Raji (cell line): ENCODE data around the gene SSH2.

Source experiments
- POLR2A ChIP-seq: IDR thresholded peaks from 2 replicates; pipeline ENCODE4 v1.6.1; 2011; ENCODE audit warnings: low read depth, low read length, control low read depth; ENCODE audit not compliant: insufficient read depth

SSH2 gene

DNA sequence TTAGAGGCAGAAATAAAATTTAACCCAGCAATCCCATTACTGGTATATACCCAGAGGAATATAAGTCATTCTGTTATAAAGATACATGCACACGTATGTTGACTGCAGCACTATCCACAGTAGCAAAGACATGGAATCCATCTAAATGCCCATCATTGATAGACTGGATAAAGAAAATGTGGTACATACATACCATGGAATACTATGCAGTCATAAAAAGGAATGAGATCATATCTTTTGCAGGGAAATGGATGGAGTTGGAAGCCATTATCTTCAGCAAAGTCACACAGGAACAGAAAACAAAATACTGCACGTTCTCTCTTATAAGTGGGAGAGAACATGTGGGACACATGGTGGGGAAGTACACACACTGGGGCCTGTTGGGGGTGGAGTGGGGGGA lies 23.1 kb downstream of the SSH2 start:
- TF ChIP-seq POLR2A: no peak

DNA sequence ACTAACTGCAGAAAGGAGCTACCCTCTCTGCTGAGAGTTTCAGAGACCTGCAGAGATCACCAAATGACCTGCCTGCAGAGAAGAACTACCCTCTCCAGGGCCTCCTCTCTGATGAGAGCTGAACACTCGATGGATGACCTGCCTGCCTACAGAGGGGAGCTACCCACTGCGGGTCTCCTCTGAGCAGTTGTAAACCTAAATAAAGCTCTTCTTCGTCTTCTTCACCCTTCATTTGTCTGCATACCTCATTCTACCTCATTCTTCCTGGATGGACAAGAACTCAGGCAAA lies 24.2 kb downstream of the SSH2 start:
- no peak for TF ChIP-seq POLR2A

DNA sequence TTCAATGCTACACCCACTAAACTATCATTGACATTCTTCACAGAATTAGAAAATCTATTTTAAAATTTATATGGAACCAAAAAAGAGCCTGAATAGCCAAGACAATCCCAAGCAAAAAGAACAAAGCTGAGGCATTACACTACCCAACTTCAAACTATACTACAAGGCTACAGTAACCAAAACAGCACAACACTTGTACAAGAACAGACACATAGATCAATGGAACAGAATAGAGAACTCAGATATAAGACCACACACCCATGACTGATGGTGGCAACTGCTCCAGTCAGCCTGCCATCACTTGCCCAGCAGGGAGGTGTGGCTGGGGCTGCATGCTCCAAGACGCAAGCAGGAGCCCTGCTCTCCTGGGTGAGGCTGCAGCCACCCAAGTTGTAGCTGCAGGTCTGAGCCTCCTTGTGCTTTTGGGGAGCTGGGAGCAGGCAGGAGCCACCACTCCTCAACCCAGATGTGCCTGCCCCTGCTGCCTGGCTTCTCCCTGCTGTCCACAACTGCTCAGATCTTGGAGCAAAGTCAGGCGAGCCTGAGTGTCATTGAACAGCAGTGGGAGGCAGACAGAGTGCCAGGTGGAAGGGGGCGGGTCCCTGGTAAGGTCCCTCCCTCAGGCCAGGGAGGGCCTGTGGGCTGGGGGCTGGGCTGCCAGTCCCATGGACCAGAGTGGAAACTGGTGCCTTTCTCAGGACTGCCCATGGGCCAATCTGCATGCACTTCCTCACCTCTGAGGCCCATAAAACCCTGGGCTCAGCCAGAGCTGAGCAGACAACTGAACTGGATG lies 24.7 kb downstream of the SSH2 start:
- no peak for TF ChIP-seq POLR2A

DNA sequence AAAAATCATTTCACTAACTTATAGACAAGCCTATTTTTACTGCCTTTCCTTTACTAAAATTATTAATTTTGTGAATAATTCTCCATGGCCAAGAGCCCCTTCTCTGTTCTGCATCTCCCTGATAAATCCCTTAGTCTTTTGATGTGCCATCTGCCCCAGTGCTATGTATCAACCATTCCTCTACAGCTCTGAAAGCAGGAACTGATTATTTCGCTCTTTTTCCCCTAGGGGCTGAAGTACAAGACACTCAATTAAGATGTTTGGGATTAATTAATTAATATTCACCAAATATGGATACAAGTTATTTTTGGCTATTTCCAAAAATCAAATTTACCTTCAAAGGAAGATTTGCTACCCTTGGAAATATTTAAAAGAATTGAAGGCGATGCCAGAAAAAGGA lies 26.6 kb downstream of the SSH2 start:
- no peak for TF ChIP-seq POLR2A

DNA sequence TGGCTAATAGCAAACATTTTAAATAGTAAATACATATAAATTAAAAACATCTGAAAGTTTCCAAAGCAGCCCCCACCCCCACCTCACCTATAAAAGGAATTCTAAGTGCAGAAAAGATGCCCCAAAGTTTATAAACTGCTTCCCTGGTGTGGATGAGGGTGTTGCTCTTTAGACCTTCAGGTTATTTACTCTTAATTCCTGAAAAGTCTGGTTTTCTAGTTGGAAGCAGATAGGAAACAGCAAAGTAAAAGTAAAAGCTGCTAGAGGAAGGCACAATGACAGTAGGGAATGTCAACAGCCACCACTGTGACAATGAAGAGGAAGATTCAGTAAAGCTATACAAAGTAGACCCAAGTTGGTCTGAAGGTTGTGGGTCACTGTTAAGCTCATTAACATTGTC lies 37.8 kb downstream of the SSH2 start:
- TF ChIP-seq POLR2A: no peak

DNA sequence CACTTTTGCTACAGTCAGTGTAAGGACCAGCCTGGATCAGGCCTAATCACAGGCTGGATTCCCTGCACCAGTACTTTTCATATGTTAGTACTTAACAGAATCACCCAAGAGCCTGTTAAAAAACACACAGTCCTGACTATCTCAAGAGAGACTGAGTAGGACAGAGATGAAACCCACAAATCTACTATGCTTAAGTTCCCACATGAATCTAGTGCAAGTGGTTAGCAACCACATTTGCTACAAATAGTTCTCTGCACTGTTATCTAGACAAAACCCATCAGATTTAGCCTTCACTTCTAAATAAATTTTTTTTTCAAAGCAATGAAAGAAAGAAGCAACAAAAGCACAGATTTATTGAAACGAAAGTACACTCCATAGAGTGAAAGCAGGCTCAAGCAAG lies 38.9 kb downstream of the SSH2 start:
- no peak for TF ChIP-seq POLR2A

DNA sequence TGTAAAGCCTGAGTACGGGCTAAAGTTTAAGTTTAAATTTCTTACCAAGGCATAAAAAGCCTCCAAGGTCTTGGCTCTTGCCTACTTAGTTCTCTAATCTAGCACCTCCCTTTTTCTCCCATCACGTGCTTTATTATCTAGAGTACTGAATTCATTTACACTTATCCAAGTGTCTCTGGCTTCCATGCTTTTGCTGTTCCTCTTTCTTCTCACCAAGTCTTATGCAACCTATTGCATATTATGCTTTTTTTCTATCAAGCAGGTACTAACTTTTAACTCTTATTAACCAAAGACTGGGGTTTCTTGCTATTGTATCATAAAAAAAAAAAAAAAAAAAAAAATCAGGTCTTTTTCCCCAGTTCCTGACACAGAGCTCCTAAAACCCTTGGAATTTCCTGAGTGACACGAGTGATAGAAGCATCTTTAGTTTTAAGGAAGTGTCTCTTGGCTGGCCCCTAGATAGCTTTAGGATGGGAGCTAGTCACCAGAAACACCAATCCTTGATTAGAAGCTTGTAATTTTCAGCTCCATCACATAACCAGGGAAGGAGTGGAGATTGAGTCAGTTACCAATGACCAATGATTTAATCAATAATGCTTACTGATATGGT lies 44.9 kb downstream of the SSH2 start:
- no peak for TF ChIP-seq POLR2A

DNA sequence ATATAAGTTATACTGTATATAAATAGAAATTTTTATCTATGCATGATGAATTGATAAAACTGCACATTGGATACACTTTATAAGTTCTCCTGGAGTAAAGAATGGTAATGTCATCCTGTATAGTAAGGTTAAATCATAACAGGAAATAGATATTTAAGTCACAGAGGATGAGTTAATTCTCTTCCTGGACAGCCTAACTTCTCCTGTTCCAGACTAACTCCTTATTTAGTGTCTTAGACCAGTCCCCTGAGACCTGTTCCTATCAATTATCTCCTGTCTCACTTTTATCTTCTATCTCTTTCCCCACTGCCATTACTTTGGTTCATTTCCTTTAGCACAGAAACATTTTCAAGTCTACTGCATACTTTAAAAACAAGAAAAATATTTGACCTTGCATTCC lies 46.5 kb downstream of the SSH2 start:
- no peak for TF ChIP-seq POLR2A

DNA sequence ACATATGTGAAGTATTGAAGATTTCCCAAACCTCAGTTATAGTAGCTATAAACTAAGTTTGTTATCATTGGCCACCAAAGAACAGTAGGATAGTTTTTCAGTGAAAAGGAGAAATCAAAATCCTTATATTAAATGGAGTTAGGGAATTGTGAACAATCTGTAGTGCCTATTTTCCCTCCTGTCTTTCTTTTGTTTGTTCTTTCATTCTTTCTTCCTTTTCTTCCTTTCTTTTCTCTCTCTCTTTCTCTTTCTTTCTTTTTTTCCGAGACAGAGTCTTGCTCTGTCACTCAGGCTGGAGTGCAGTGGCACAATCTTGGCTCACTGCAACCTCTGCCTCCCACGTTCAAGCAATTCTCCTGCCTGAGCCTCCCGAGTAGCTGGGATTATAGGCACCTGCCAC lies 48.8 kb downstream of the SSH2 start:
- no peak for TF ChIP-seq POLR2A

DNA sequence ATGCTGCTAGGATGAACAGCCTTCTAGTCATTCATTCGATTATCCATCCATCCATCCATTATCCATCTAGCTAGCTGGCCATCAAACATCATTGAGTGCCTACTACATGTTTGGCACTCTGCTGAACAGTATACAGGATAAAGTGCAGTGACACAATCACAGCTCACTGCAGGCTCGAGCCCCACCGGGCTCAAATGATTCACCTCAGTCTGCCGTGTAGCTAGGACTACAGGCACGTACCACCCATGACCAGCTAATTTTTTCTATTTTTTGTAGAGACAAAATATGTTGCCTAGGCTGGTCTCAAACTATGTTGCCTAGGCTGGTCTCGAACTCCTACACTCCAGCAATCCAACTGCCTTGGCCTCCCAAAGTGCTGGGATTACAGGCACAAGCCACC lies 50.0 kb downstream of the SSH2 start:
- TF ChIP-seq POLR2A: no peak

DNA sequence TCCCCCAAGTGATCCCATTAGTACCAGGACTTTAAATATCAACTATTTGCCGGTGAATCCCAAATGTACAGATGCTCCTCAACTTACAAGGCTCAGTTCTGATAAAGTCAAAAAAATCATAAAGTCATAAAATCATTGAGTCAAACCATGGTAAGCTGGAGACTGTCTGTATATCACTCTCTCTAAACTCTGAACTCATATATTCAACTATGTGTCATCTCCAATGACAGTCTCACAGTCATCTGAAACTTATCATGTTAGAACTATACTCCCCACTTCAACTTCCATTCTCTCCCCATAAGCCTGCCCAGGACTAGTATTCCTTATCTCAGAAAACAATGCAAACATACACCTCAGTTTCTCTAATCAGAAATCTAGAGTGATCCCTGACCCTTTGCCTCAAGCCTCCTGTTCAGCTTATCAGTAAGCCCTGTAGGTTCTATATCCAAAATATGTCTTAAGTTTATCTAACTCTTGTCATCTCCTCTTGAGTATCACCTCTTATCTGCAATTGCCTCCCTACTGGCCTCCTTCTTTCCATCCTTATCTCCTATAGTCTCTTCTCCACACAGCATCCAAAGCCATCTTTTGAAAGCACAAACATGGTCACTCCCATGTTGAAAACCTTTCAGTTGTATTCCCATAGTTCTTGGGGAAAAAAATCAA lies 55.0 kb downstream of the SSH2 start:
- TF ChIP-seq POLR2A: no peak

DNA sequence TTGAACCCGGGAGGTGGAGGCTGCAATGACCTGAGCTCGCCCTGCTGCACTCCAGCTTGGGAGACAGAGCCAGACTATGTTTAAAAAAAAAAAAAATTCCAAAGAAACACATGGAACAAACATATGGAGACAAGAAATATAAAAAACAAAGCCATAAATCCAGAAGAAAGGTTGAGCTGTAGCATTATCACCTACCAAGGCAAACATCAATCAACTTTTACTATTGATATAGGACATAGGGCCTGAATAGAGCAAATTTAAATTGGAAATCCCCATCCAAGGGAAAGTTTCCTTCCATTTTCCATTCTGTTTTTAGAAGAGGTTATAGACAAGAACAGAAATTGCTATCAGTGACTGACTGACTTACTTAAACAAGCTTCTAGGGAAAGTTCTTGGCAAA lies 56.6 kb downstream of the SSH2 start:
- TF ChIP-seq POLR2A: no peak

DNA sequence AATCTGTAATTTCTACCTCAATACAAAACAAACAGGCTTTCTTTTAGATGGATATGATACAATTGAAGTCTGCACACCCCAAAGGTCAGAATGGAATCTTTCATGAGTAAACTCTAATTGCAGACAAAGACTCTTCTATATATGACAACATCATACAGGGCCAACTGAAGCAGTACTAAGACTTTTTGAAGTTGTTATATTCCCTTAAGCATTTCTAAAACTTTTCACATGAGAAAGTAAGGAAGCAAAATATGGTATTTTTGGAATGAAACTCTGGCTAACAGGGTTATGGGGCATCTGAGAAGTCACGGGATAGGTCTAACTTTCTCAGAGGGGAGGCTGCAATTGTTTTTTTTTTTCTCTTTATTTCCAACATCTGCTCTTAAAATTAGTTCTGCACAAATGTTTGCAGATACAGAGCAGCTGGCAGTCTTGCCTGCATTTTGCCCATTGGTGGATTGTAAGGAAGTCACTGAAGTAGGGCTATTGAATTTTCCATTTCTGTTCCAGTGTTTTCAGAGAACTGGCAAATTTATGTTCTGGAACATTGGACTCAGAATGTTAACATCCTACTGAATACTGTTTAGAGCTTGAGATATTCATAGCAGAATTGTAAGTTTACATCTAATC lies 59.1 kb downstream of the SSH2 start:
- no peak for TF ChIP-seq POLR2A

DNA sequence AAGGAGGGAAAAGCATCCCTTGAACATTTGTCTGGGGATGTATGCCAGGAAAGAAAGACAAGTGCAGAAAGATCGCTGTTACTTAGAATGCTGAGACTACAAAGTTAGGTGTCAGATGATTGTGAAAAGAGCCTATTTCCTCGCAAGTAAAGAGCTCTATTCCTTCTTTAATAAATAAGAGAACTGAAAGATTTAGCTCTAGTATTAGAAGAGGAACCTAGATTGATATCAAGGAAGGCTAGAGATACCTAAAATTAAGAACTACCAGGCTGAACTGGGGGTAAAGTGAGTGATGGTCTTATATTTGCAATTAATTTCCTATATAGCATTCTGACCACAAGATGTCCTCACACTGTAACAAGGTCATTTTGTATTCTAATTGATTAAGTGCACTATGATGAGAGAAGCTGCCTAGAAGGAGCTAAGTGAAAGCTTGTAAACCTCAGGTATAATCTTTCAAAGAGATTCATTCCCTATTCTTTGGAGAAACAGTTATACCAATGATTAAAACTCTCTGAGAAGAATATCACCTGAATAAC lies 62.3 kb downstream of the SSH2 start:
- no peak for TF ChIP-seq POLR2A

DNA sequence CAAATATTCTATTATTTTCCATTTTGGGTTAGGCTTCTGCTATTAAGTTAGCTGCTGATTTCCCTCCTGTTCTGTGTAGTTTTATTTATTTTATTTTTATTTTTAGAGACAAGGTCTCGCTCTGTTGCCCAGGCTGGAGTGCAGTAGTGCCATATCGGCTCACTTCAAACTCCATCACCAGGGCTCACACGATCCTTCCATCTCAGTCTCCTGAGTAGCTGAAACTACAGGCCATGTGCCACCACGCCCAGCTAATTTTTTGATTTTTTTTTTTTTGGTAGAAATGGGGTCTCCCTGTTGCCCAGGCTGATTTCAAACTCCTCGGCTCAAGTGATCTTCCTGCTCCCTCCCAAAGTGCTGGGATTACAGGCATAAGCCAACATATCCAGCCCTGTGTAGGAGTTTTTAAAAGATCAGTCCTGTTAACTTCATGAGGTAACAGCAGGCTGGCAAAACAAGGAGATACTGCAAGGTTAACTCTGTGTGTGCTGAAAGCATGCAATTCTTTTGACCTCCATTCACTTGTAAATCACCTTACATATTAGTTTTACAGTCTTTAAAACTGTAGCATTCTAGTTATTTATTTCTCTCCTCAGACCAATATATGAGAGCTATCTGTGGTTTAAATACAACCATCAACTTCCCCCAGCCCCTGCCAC lies 63.2 kb downstream of the SSH2 start:
- TF ChIP-seq POLR2A: no peak
